Esophagus muscularis mucosa (tissue), 4 donors: ENCODE data around the gene LMAN2.

Experiments
- EP300 ChIP-seq: sonication (generic); formaldehyde crosslinking; IDR thresholded peaks from one replicate; pipeline ENCODE4 v1.6.1; 2017; ENCODE audit warnings: antibody characterized with exemption
- POLR2A ChIP-seq: fragments of 450-650 bp; IDR thresholded peaks from one replicate; pipeline ENCODE4 v1.6.1; 2017; ENCODE audit warnings: antibody characterized with exemption, moderate library complexity, mild to moderate bottlenecking, low read depth
- POLR2AphosphoS5 ChIP-seq, 2 donors: sonication (generic); formaldehyde crosslinking; IDR thresholded peaks; one replicate each; pipeline ENCODE4 v1.6.1; 2017; ENCODE audit warnings: antibody characterized with exemption in 2 of 2
- TF ChIP-seq, protein P1 (sequence below), 3 experiments: fragments of 200-600 bp in 2 of 3; fragments of 450-650 bp in 1 of 3; sonication (generic) in 2 of 3; IDR thresholded peaks; one replicate each; pipeline ENCODE4 v1.5.1; 2017 to 2019; ENCODE audit warnings: antibody characterized with exemption in 3 of 3, mild to moderate bottlenecking in 2 of 3, moderate library complexity in 1 of 3

DNA sequence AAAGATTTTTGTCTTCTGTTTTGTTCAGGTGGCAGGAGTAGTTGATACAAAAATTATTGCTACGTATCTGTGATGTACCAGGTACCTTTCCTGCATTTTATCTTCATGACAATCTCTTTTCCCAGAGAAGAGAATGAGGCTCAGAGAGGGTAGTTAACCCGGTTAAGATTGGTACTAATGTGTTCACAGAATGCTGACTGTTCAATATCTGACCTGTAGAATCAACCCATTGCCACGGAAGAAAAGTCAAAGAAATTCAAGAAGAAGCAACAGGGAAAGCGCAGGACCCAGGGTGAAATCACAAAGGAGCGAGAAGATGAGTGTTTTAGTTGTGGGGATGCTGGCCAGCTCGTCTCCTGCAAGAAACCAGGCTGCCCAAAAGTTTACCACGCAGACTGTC is 59.7 kb downstream of the LMAN2 start:
- TF ChIP-seq POLR2A = no peak
- TF ChIP-seq, protein P1, sequence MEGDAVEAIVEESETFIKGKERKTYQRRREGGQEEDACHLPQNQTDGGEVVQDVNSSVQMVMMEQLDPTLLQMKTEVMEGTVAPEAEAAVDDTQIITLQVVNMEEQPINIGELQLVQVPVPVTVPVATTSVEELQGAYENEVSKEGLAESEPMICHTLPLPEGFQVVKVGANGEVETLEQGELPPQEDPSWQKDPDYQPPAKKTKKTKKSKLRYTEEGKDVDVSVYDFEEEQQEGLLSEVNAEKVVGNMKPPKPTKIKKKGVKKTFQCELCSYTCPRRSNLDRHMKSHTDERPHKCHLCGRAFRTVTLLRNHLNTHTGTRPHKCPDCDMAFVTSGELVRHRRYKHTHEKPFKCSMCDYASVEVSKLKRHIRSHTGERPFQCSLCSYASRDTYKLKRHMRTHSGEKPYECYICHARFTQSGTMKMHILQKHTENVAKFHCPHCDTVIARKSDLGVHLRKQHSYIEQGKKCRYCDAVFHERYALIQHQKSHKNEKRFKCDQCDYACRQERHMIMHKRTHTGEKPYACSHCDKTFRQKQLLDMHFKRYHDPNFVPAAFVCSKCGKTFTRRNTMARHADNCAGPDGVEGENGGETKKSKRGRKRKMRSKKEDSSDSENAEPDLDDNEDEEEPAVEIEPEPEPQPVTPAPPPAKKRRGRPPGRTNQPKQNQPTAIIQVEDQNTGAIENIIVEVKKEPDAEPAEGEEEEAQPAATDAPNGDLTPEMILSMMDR (IDR thresholded peaks at IDR 0.05) = no peak
- no peak for TF ChIP-seq EP300
- no peak for TF ChIP-seq POLR2AphosphoS5 (IDR thresholded peaks at IDR 0.05)
